Upper lobe of left lung (tissue), 6 donors: Measurements from ENCODE around the gene SLC9A8. TPM values are rescaled to one million over a fixed set of nuclear protein-coding genes. Genes with fewer than 3 reads are reported as not detected.

Source experiments
- ATAC-seq, 2 donors: fragments of 200-7000 bp; cut with Tn5 transposase; one replicate each; pipeline ENCODE4 v1.9.1; 2022; ENCODE audit warnings: mild to moderate bottlenecking in 2 of 2, moderate library complexity in 2 of 2; ENCODE audit not compliant: low FRiP score in 2 of 2
- DNase-seq, 2 donors: peaks; one replicate each; pipeline ENCODE4 v3.0.0-alpha.2; 2019 to 2020
- H3K27ac ChIP-seq, 4 donors: fragments of 200-600 bp; sonication (generic); one replicate each; pipeline ENCODE4 v1.5.1; 2016 to 2019
- H3K27me3 ChIP-seq, 4 donors: fragments of 200-600 bp; sonication (generic); one replicate each; pipeline ENCODE4 v1.5.1; 2017 to 2019
- H3K36me3 ChIP-seq, 4 donors: fragments of 200-600 bp; sonication (generic); one replicate each; pipeline ENCODE4 v1.5.1; 2016 to 2019
- H3K4me1 ChIP-seq, 4 donors: fragments of 200-600 bp; sonication (generic); one replicate each; pipeline ENCODE4 v1.5.1; 2018 to 2019
- H3K4me3 ChIP-seq, 4 donors: fragments of 200-600 bp; sonication (generic); one replicate each; pipeline ENCODE4 v1.5.1; 2017 to 2019; ENCODE audit warnings: mild to moderate bottlenecking in 2 of 4, moderate library complexity in 1 of 4
- H3K9me3 ChIP-seq, 4 donors: fragments of 200-600 bp; sonication (generic); one replicate each; pipeline ENCODE4 v1.5.1; 2018 to 2019
- CTCF ChIP-seq, 6 experiments: fragments of 450-650 bp in 4 of 6; fragments of 200-600 bp in 2 of 6; sonication (generic) in 2 of 6; IDR thresholded peaks; one replicate each; pipeline ENCODE4 v1.5.1; 2016 to 2019; ENCODE audit warnings: antibody characterized with exemption in 6 of 6
- EP300 ChIP-seq, 4 donors: sonication (generic); formaldehyde crosslinking; IDR thresholded peaks; one replicate each; pipeline ENCODE4 v1.5.1; 2017; ENCODE audit warnings: antibody characterized with exemption in 4 of 4, control low read depth in 2 of 4
- POLR2A ChIP-seq, 4 donors: fragments of 450-650 bp; IDR thresholded peaks; one replicate each; pipeline ENCODE4 v1.5.1; 2016 to 2017; ENCODE audit warnings: antibody characterized with exemption in 4 of 4, mild to moderate bottlenecking in 2 of 4
- POLR2AphosphoS5 ChIP-seq, 2 donors: sonication (generic); formaldehyde crosslinking; IDR thresholded peaks; one replicate each; pipeline ENCODE4 v1.5.1; 2017; ENCODE audit warnings: antibody characterized with exemption in 2 of 2
- WGBS, 2 donors: methylation state at CpG; one replicate each; pipeline ENCODE4 v1.1.5; 2017 to 2018; 5-methylcytosine and 5-hydroxymethylcytosine counted together
- total RNA-seq, 6 donors: library from RNA; depleted of rRNA in 4 of 6; stranded (reverse); fragments of >200 nt in 4 of 6; gene quantifications; one replicate each; pipeline versions ENCODE4 v1.1.0 to v1.2.1, GENCODE V29; 2016 to 2021
- donor health status: DM: no; HTN: no; CAD: no; lungs with moderate emphysema.
- donor health status: DM: no; HTN: yes; CAD: no; lungs with severe emphysema.

SLC9A8 gene
- total RNA-seq, 6 donors from 2014 or later: 13.2 to 19.6 (median 17.2) TPM

- no peak overlapping the region for H3K27ac ChIP-seq
- H3K4me3 ChIP-seq: no peak overlapping the region
- H3K36me3 ChIP-seq: peaks cover 15 to 68% (median 49%) of the 10 kb centered on the region in 4 donors
- DNase-seq (no peak), ATAC-seq (no peak)
- WGBS, 2 donors: 90 to 93% methylated on average over 17 of the region's 17 CpGs
- peaks cover 0 to 10% (median 8%) of the 10 kb centered on the region in 4 donors for H3K4me1 ChIP-seq
- TF ChIP-seq CTCF (IDR thresholded peaks at IDR 0.05): no peak
- no peak for TF ChIP-seq EP300 (IDR thresholded peaks at IDR 0.05)
- no peak for TF ChIP-seq POLR2A (IDR thresholded peaks at IDR 0.05)
- TF ChIP-seq POLR2AphosphoS5 (IDR thresholded peaks at IDR 0.05): no peak
- H3K27me3 ChIP-seq: no peaks in the 10 kb centered on the region
- no peaks in the 10 kb centered on the region for H3K9me3 ChIP-seq
Observed at GRCh38 chr20:49904440-49905214, 92.0 kb downstream of the SLC9A8 start.

- DNase-seq: peak in 1 of 2 donors; percentile 58
- peaks cover 2 to 13% (median 12%) of the 10 kb centered on the region in 4 donors for H3K4me1 ChIP-seq
- H3K27me3 ChIP-seq: no peaks in the 10 kb centered on the region
- H3K9me3 ChIP-seq: no peaks in the 10 kb centered on the region
- no peak overlapping the region for H3K4me3 ChIP-seq
- ATAC-seq: no peak
- peaks cover 15 to 75% (median 51%) of the 10 kb centered on the region in 4 donors for H3K36me3 ChIP-seq
- no peak overlapping the region for H3K27ac ChIP-seq
- 90 to 94% methylated on average over 27 to 28 of the region's 29 CpGs for WGBS, 2 donors
- no peak for TF ChIP-seq POLR2A (IDR thresholded peaks at IDR 0.05)
Observed at GRCh38 chr20:49905415-49906091, 92.9 kb downstream of the SLC9A8 start.

DNA sequence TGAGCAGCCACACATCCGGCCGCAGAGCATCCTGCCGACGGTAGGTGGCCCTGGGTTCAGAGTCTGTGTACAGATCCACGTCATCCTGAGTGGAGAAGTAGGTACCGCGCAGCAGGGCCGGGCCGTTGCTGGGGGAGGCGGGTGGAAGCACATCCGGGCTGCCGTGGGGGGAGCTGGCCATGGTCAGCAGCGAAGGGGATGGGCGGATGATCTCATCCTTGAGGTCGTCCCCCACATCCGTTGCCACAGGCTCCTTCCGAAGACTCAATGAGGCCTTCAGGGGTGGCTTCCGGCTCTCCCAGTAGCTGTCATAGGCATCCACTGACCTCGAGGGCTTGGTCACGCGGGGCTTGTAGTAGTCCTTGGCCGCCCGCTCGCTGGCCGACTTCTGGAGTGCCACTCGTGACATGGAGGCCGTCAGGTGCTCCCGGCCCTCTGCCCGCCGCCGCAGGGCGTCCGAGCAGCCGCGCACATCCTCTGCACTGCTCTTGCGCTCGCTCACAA lies 93.5 kb downstream of the SLC9A8 start:
- DNase-seq (peak in 1 of 2 donors; percentile 85), ATAC-seq (no peak)
- 96 to 97% methylated on average over 32 to 34 of the region's 37 CpGs for WGBS, 2 donors
- H3K27ac ChIP-seq: no peak overlapping the region
- H3K4me1 ChIP-seq: peaks cover 2 to 13% (median 12%) of the 10 kb centered on the region in 4 donors
- TF ChIP-seq CTCF (IDR thresholded peaks at IDR 0.05) (no peak), EP300 (IDR thresholded peaks at IDR 0.05) (no peak), POLR2A (IDR thresholded peaks at IDR 0.05) (no peak), POLR2AphosphoS5 (IDR thresholded peaks at IDR 0.05) (no peak)
- H3K9me3 ChIP-seq: no peaks in the 10 kb centered on the region
- H3K36me3 ChIP-seq: peaks cover 15 to 75% (median 51%) of the 10 kb centered on the region in 4 donors
- H3K27me3 ChIP-seq: no peaks in the 10 kb centered on the region
- no peak overlapping the region for H3K4me3 ChIP-seq

DNA sequence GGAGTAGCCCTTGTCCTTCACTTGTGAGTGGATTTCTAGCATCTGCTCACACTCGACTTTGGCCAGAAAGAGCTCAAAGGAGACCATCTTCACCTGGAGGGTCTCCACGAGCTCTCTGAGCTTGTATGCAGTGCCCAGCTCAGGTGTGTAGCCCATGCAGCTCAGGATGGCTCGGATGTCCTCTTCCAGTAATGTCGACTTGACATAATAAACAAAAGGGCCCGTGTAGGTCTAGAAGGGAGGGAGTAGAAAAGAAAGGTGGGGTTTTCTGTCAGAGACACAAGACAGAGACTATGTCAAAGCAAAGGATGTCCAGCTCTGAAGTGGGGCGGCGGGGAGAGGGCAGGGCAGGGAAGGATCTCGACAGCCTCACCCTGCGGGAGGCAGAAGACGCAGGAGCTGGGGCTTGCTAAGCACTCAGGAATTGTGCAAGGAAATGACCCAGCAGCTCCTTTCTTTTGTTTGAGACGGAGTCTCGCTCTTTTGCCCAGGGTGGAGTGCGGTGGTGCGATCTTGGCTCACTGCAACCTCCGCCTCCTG lies 94.1 kb downstream of the SLC9A8 start:
- no peaks in the 10 kb centered on the region for H3K27me3 ChIP-seq
- no peak overlapping the region for H3K4me3 ChIP-seq
- ATAC-seq (no peak), DNase-seq (no peak)
- H3K27ac ChIP-seq: no peak overlapping the region
- TF ChIP-seq POLR2A (IDR thresholded peaks at IDR 0.05) (no peak), CTCF (IDR thresholded peaks at IDR 0.05) (no peak), EP300 (IDR thresholded peaks at IDR 0.05) (no peak), POLR2AphosphoS5 (IDR thresholded peaks at IDR 0.05) (no peak)
- peaks cover 2 to 14% (median 13%) of the 10 kb centered on the region in 4 donors for H3K4me1 ChIP-seq
- H3K9me3 ChIP-seq: no peaks in the 10 kb centered on the region
- 85 to 92% methylated on average over 15 of the region's 15 CpGs for WGBS, 2 donors
- H3K36me3 ChIP-seq: peaks cover 15 to 75% (median 51%) of the 10 kb centered on the region in 4 donors
